Measurements from ENCODE around the gene ROR2. TPM values are rescaled to one million over a fixed set of nuclear protein-coding genes. Genes with fewer than 3 reads are reported as not detected.

Gene ROR2
- polyA plus RNA-seq, 3 donors = not detected

- intact Hi-C loops (cut with micrococcal nuclease) = no loop called here
- Histone ChIP-seq H3K4me1 (ENCODE audit: control insufficient read depth in 1 of 2, insufficient read depth in 2 of 2, low read length in 2 of 2) (no peaks in the 10 kb centered on the region), H3K36me3 (replicated peaks in 1 of 2; ENCODE audit: control insufficient read depth in 1 of 2, insufficient read depth in 2 of 2, low read length in 2 of 2) (no peaks in the 10 kb centered on the region), H3K27me3 (ENCODE audit: control insufficient read depth in 2 of 2, insufficient read depth in 2 of 2, low read length in 2 of 2) (no peaks in the 10 kb centered on the region), H3K27ac (ENCODE audit: low read depth in 1 of 2, low read length in 2 of 2) (no peak overlapping the region), H3K9me3 (replicated peaks in 1 of 2; ENCODE audit: control insufficient read depth in 1 of 2, insufficient read depth in 1 of 2, low read length in 2 of 2) (no peaks in the 10 kb centered on the region), H3K79me2 (ENCODE audit: insufficient read depth, low read length) (no peaks in the 10 kb centered on the region), H2AFZ (ENCODE audit: insufficient read depth, low read depth, low read length, poor library complexity, severe bottlenecking) (no peak overlapping the region), H3K4me2 (replicated peaks; ENCODE audit: extremely low read depth, low read length, poor library complexity, severe bottlenecking) (no peak overlapping the region), H3K9ac (ENCODE audit: insufficient read depth, low read length, poor library complexity, severe bottlenecking) (no peak overlapping the region), H3K4me3 (replicated peaks in 1 of 3; ENCODE audit: low read depth in 2 of 3, low read length in 3 of 3) (no peak overlapping the region), H4K20me1 (ENCODE audit: insufficient read depth, low read length) (no peaks in the 10 kb centered on the region)
- Mint-ChIP-seq H3K27ac (no peak overlapping the region), H3K4me3 (no peak overlapping the region), H3K9me3 (no peaks in the 10 kb centered on the region), H3K36me3 (no peaks in the 10 kb centered on the region), H3K4me1 (peaks cover 3% of the 10 kb centered on the region), H3K27me3 (ENCODE audit: low read depth in 3 of 3) (peaks cover 4 to 5% (median 5%) of the 10 kb centered on the region in 3 donors)
- TF ChIP-seq, protein P1, sequence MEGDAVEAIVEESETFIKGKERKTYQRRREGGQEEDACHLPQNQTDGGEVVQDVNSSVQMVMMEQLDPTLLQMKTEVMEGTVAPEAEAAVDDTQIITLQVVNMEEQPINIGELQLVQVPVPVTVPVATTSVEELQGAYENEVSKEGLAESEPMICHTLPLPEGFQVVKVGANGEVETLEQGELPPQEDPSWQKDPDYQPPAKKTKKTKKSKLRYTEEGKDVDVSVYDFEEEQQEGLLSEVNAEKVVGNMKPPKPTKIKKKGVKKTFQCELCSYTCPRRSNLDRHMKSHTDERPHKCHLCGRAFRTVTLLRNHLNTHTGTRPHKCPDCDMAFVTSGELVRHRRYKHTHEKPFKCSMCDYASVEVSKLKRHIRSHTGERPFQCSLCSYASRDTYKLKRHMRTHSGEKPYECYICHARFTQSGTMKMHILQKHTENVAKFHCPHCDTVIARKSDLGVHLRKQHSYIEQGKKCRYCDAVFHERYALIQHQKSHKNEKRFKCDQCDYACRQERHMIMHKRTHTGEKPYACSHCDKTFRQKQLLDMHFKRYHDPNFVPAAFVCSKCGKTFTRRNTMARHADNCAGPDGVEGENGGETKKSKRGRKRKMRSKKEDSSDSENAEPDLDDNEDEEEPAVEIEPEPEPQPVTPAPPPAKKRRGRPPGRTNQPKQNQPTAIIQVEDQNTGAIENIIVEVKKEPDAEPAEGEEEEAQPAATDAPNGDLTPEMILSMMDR (IDR thresholded peaks at IDR 0.05) = no peak
- no CpG with 5 or more reads among the region's 3 CpGs for WGBS (ENCODE audit: insufficient coverage)
- no peak for DNase-seq
Observed at GRCh38 chr9:91849694-91850093, 100.3 kb downstream of the ROR2 start.

GRCh38 chr9:91848146-91848545, 101.9 kb downstream of the ROR2 start:
- Mint-ChIP-seq H3K27me3 (ENCODE audit: low read depth in 3 of 3) (peaks cover 12 to 13% (median 12%) of the 10 kb centered on the region in 3 donors), H3K27ac (no peak overlapping the region), H3K4me1 (peaks cover 17% of the 10 kb centered on the region), H3K4me3 (no peak overlapping the region), H3K9me3 (no peaks in the 10 kb centered on the region), H3K36me3 (no peaks in the 10 kb centered on the region)
- no peaks in the 10 kb centered on the region for H3K79me2 ChIP-seq (ENCODE audit: insufficient read depth, low read length)
- no peaks in the 10 kb centered on the region for H3K36me3 ChIP-seq (replicated peaks in 1 of 2; ENCODE audit: control insufficient read depth in 1 of 2, insufficient read depth in 2 of 2, low read length in 2 of 2)
- H3K9me3 ChIP-seq (replicated peaks in 1 of 2; ENCODE audit: control insufficient read depth in 1 of 2, insufficient read depth in 1 of 2, low read length in 2 of 2) = no peaks in the 10 kb centered on the region
- H4K20me1 ChIP-seq (ENCODE audit: insufficient read depth, low read length) = no peaks in the 10 kb centered on the region
- 100% methylated on average over 1 of the region's 6 CpGs for WGBS (ENCODE audit: insufficient coverage)
- H3K4me1 ChIP-seq (ENCODE audit: control insufficient read depth in 1 of 2, insufficient read depth in 2 of 2, low read length in 2 of 2) = peaks cover 0 to 6% of the 10 kb centered on the region in 2 donors
- H3K27me3 ChIP-seq (ENCODE audit: control insufficient read depth in 2 of 2, insufficient read depth in 2 of 2, low read length in 2 of 2) = peaks cover 2 to 3% of the 10 kb centered on the region in 2 donors
- TF ChIP-seq, protein P1 (IDR thresholded peaks at IDR 0.05) = no peak
- no peak overlapping the region for H3K4me2 ChIP-seq (replicated peaks; ENCODE audit: extremely low read depth, low read length, poor library complexity, severe bottlenecking)
- H3K27ac ChIP-seq (ENCODE audit: low read depth in 1 of 2, low read length in 2 of 2) = no peak overlapping the region
- H3K4me3 ChIP-seq (replicated peaks in 1 of 3; ENCODE audit: low read depth in 2 of 3, low read length in 3 of 3) = no peak overlapping the region
- no peak overlapping the region for H2AFZ ChIP-seq (ENCODE audit: insufficient read depth, low read depth, low read length, poor library complexity, severe bottlenecking)
- intact Hi-C loops (cut with micrococcal nuclease) = no loop called here
- DNase-seq = no peak
- H3K9ac ChIP-seq (ENCODE audit: insufficient read depth, low read length, poor library complexity, severe bottlenecking) = no peak overlapping the region
